ENCODE results near the gene NOP56.

DNA sequence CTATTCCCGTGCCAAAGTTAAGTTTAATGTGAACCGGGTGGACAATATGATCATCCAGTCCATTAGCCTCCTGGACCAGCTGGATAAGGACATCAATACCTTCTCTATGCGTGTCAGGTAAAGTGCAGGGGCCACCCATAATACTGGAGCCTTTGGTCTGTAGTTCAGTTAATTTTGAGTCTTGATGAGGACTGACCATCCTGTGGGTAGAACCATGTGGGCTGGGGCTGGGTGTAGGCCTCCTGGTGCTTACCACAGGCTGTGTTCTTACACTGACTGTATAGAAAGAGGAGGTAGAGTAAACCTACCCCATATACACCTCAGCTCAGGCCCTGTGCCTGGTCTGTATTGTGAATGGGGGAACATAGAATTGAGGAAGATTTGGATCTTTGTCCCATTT, 2.4 kb downstream of the NOP56 start:
- no peak for TF ChIP-seq MAFK (IDR thresholded peaks at IDR 0.05; ENCODE audit: low read depth, low read length)
- TF ChIP-seq, protein P1, sequence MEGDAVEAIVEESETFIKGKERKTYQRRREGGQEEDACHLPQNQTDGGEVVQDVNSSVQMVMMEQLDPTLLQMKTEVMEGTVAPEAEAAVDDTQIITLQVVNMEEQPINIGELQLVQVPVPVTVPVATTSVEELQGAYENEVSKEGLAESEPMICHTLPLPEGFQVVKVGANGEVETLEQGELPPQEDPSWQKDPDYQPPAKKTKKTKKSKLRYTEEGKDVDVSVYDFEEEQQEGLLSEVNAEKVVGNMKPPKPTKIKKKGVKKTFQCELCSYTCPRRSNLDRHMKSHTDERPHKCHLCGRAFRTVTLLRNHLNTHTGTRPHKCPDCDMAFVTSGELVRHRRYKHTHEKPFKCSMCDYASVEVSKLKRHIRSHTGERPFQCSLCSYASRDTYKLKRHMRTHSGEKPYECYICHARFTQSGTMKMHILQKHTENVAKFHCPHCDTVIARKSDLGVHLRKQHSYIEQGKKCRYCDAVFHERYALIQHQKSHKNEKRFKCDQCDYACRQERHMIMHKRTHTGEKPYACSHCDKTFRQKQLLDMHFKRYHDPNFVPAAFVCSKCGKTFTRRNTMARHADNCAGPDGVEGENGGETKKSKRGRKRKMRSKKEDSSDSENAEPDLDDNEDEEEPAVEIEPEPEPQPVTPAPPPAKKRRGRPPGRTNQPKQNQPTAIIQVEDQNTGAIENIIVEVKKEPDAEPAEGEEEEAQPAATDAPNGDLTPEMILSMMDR (conservative IDR thresholded peaks at IDR 0.05; ENCODE audit: low read depth, low read length): no peak
- TF ChIP-seq, protein P2, sequence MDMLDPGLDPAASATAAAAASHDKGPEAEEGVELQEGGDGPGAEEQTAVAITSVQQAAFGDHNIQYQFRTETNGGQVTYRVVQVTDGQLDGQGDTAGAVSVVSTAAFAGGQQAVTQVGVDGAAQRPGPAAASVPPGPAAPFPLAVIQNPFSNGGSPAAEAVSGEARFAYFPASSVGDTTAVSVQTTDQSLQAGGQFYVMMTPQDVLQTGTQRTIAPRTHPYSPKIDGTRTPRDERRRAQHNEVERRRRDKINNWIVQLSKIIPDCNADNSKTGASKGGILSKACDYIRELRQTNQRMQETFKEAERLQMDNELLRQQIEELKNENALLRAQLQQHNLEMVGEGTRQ (IDR thresholded peaks at IDR 0.05; ENCODE audit: low read depth, low read length): no peak
- no peak for TF ChIP-seq FOS (IDR thresholded peaks at IDR 0.05; ENCODE audit: low read depth, low read length)
- TF ChIP-seq, protein P3, sequence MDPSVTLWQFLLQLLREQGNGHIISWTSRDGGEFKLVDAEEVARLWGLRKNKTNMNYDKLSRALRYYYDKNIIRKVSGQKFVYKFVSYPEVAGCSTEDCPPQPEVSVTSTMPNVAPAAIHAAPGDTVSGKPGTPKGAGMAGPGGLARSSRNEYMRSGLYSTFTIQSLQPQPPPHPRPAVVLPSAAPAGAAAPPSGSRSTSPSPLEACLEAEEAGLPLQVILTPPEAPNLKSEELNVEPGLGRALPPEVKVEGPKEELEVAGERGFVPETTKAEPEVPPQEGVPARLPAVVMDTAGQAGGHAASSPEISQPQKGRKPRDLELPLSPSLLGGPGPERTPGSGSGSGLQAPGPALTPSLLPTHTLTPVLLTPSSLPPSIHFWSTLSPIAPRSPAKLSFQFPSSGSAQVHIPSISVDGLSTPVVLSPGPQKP (IDR thresholded peaks at IDR 0.05; ENCODE audit: borderline replicate concordance, low read depth, low read length): no peak
- TF ChIP-seq POLR2A (IDR thresholded peaks at IDR 0.05; ENCODE audit: low read depth, low read length): no peak
- no peak for TF ChIP-seq MAZ (IDR thresholded peaks at IDR 0.05; ENCODE audit: borderline replicate concordance, low read depth, low read length)
